ENCODE data around the gene MS4A3.
"Not testable (repeated sequence)": the region's sequence is repeated elsewhere in the genome, so short reads cannot be mapped to it uniquely, and the experiment has no call there.

MS4A3 gene

GRCh38 chr11:60029015-60029632 lies 27.3 kb upstream of the MS4A3 start:
- H3K9me3 ChIP-seq (ENCODE audit: control insufficient read depth, insufficient read depth, low read length): no peaks in the 10 kb centered on the region
- H3K27me3 ChIP-seq (ENCODE audit: control insufficient read depth, low read length): no peaks in the 10 kb centered on the region
- H3F3A ChIP-seq (ENCODE audit: control insufficient read depth, insufficient read depth): no peaks in the 10 kb centered on the region
- H3K79me2 ChIP-seq (ENCODE audit: control insufficient read depth, low read length): no peaks in the 10 kb centered on the region
- H3K27ac ChIP-seq (ENCODE audit: low read depth, low read length): no peak overlapping the region
- H3K4me1 ChIP-seq (ENCODE audit: control insufficient read depth, low read length): no peaks in the 10 kb centered on the region
- no peak for TF ChIP-seq EZH2phosphoT487 (IDR thresholded peaks at IDR 0.05; ENCODE audit: borderline replicate concordance, low read length)
- no peaks in the 10 kb centered on the region for H3K36me3 ChIP-seq (ENCODE audit: control insufficient read depth, low read length)
- H3K4me2 ChIP-seq (ENCODE audit: low read length): no peak overlapping the region
- H4K20me1 ChIP-seq (ENCODE audit: control insufficient read depth, insufficient read depth, low read depth, low read length): no peaks in the 10 kb centered on the region
- H3K4me3 ChIP-seq (ENCODE audit: low read length): no peak overlapping the region
- no peaks in the 10 kb centered on the region for H3K9me2 ChIP-seq (replicated peaks; ENCODE audit: control insufficient read depth, low read length)

DNA sequence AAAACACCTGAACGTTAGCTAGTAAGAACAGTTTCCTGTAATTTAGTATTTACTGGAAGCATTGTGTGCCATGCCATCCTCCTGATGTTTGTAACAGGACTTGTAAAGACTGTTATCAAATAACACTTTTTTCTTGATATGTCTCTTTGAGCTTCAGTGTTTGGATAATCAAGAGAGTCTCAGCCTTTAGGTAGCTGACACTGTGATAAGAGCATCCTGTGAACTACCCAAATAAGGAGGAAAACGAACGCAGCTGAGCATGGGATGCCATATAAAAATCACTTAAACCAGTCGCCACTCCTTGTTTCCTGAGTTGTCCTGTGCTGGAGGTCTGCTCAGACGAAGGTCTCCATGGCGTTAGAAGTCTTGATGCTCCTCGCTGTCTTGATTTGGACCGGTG lies 16.4 kb upstream of the MS4A3 start, which contains the start of gene OOSP2:
Gene OOSP2 (plus strand): TSS at position 301 of the 400 bp plus-strand sequence. CDS start 51 bp downstream, at position 352.
- no peaks in the 10 kb centered on the region for H3K9me3 ChIP-seq (ENCODE audit: control insufficient read depth, insufficient read depth, low read length)
- H3F3A ChIP-seq (ENCODE audit: control insufficient read depth, insufficient read depth): no peaks in the 10 kb centered on the region
- H3K36me3 ChIP-seq (ENCODE audit: control insufficient read depth, low read length): no peaks in the 10 kb centered on the region
- H3K9me2 ChIP-seq (replicated peaks; ENCODE audit: control insufficient read depth, low read length): no peaks in the 10 kb centered on the region
- H3K4me2 ChIP-seq (ENCODE audit: low read length): no peak within 1 kb of the TSS
- H3K79me2 ChIP-seq (ENCODE audit: control insufficient read depth, low read length): no peaks in the 10 kb centered on the region
- H3K27ac ChIP-seq (ENCODE audit: low read depth, low read length): no peak within 1 kb of the TSS
- TF ChIP-seq EZH2phosphoT487 (IDR thresholded peaks at IDR 0.05; ENCODE audit: borderline replicate concordance, low read length): no peak
- TF ChIP-seq, protein P1, sequence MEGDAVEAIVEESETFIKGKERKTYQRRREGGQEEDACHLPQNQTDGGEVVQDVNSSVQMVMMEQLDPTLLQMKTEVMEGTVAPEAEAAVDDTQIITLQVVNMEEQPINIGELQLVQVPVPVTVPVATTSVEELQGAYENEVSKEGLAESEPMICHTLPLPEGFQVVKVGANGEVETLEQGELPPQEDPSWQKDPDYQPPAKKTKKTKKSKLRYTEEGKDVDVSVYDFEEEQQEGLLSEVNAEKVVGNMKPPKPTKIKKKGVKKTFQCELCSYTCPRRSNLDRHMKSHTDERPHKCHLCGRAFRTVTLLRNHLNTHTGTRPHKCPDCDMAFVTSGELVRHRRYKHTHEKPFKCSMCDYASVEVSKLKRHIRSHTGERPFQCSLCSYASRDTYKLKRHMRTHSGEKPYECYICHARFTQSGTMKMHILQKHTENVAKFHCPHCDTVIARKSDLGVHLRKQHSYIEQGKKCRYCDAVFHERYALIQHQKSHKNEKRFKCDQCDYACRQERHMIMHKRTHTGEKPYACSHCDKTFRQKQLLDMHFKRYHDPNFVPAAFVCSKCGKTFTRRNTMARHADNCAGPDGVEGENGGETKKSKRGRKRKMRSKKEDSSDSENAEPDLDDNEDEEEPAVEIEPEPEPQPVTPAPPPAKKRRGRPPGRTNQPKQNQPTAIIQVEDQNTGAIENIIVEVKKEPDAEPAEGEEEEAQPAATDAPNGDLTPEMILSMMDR (IDR thresholded peaks at IDR 0.05; ENCODE audit: low read depth, low read length, poor library complexity, severe bottlenecking): no peak
- H3K4me3 ChIP-seq (ENCODE audit: low read length): no peak within 1 kb of the TSS
- 0 out of 2 replicates have a peak, but pooled peaks cover 6% of the 10 kb centered on the region for H3K27me3 ChIP-seq (ENCODE audit: control insufficient read depth, low read length)
- H3K4me1 ChIP-seq (ENCODE audit: control insufficient read depth, low read length): no peaks in the 10 kb centered on the region
- no peaks in the 10 kb centered on the region for H4K20me1 ChIP-seq (ENCODE audit: control insufficient read depth, insufficient read depth, low read depth, low read length)

- H3K4me1 ChIP-seq (ENCODE audit: control insufficient read depth, low read length); H4K20me1 ChIP-seq (ENCODE audit: control insufficient read depth, insufficient read depth, low read depth, low read length); H3K27ac ChIP-seq (ENCODE audit: low read depth, low read length); H3K4me3 ChIP-seq (ENCODE audit: low read length); H3K9me3 ChIP-seq (ENCODE audit: control insufficient read depth, insufficient read depth, low read length); H3K27me3 ChIP-seq (ENCODE audit: control insufficient read depth, low read length); H3K36me3 ChIP-seq (ENCODE audit: control insufficient read depth, low read length); H3F3A ChIP-seq (ENCODE audit: control insufficient read depth, insufficient read depth); H3K4me2 ChIP-seq (ENCODE audit: low read length); H3K79me2 ChIP-seq (ENCODE audit: control insufficient read depth, low read length); H3K9me2 ChIP-seq (replicated peaks; ENCODE audit: control insufficient read depth, low read length): not testable (repeated sequence)
These were observed 6.0 kb upstream of the MS4A3 start for GRCh38 chr11:60050422-60050821.

DNA sequence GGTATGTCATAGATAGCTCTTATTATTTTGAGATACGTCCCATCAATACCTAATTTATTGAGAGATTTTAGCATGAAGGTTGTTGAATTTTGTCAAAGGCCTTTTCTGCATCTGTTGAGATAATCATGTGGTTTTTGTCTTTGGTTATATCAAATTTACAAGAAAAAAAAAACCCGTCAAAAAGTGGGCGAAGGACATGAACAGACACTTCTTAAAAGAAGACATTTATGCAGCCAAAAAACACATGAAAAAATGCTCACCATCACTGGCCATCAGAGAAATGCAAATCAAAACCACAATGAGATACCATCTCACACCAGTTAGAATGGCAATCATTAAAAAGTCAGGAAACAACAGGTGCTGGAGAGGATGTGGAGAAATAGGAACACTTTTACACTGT lies 5.6 kb upstream of the MS4A3 start:
- H3K36me3 ChIP-seq (ENCODE audit: control insufficient read depth, low read length); H3K79me2 ChIP-seq (ENCODE audit: control insufficient read depth, low read length); H3K4me3 ChIP-seq (ENCODE audit: low read length); H3K4me2 ChIP-seq (ENCODE audit: low read length); H3K27me3 ChIP-seq (ENCODE audit: control insufficient read depth, low read length); H3F3A ChIP-seq (ENCODE audit: control insufficient read depth, insufficient read depth); H3K9me3 ChIP-seq (ENCODE audit: control insufficient read depth, insufficient read depth, low read length); H3K27ac ChIP-seq (ENCODE audit: low read depth, low read length); H3K4me1 ChIP-seq (ENCODE audit: control insufficient read depth, low read length); H3K9me2 ChIP-seq (replicated peaks; ENCODE audit: control insufficient read depth, low read length); H4K20me1 ChIP-seq (ENCODE audit: control insufficient read depth, insufficient read depth, low read depth, low read length): not testable (repeated sequence)

DNA sequence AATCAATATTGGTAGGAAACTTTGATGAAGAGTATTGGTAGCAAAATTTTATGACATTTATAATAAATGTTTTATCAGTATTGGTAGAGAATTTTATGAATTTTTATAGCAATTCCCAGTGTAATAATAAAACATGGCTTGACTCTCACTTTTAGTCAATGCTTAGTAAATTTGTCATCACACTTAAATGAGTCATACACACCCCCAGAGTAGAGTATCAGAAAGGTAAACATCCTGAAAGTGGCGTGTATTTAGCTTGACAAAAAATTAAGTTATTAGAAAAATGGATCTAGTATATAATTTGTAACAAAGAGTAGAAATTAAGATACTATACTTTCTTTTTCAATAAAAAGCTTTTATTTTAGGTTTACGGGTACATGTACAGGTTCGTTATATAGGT lies 2.6 kb downstream of the MS4A3 start:
- H3K4me2 ChIP-seq (ENCODE audit: low read length): no peak overlapping the region
- no peaks in the 10 kb centered on the region for H4K20me1 ChIP-seq (ENCODE audit: control insufficient read depth, insufficient read depth, low read depth, low read length)
- no peaks in the 10 kb centered on the region for H3K4me1 ChIP-seq (ENCODE audit: control insufficient read depth, low read length)
- H3K9me3 ChIP-seq (ENCODE audit: control insufficient read depth, insufficient read depth, low read length): no peaks in the 10 kb centered on the region
- no peaks in the 10 kb centered on the region for H3F3A ChIP-seq (ENCODE audit: control insufficient read depth, insufficient read depth)
- H3K27me3 ChIP-seq (ENCODE audit: control insufficient read depth, low read length): peaks cover 5% of the 10 kb centered on the region
- no peaks in the 10 kb centered on the region for H3K36me3 ChIP-seq (ENCODE audit: control insufficient read depth, low read length)
- no peak overlapping the region for H3K27ac ChIP-seq (ENCODE audit: low read depth, low read length)
- H3K9me2 ChIP-seq (replicated peaks; ENCODE audit: control insufficient read depth, low read length): no peaks in the 10 kb centered on the region
- no peaks in the 10 kb centered on the region for H3K79me2 ChIP-seq (ENCODE audit: control insufficient read depth, low read length)
- no peak for TF ChIP-seq EZH2phosphoT487 (IDR thresholded peaks at IDR 0.05; ENCODE audit: borderline replicate concordance, low read length)
- TF ChIP-seq, protein P1 (IDR thresholded peaks at IDR 0.05; ENCODE audit: low read depth, low read length, poor library complexity, severe bottlenecking): no peak
- no peak overlapping the region for H3K4me3 ChIP-seq (ENCODE audit: low read length)
